SK-N-SH (cell line): ENCODE results near the gene TPRG1. TPM values are rescaled to one million over a fixed set of nuclear protein-coding genes. Genes with fewer than 3 reads are reported as not detected.

ENCODE experiments used
- CTCF ChIA-PET: fragments of 300-600, 350-600 bp; formaldehyde crosslinking; extraction: SDS; loops from one replicate; lab custom pipeline; 2021; lab: Yijun Ruan, JAX
- POLR2A ChIA-PET: fragments of 350-600 bp; sonication (Branson Sonifier 250); formaldehyde crosslinking; extraction: SDS; loops from one replicate; lab custom pipeline; 2020; ENCODE audit warnings: antibody characterized with exemption, inconsistent platforms; lab: Yijun Ruan, JAX
- DNase-seq: peaks from one replicate; pipeline ENCODE4 v3.0.0; 2012
- H2AFZ ChIP-seq: fragments of 200-600 bp; sonication (generic); 2 replicates; pipeline ENCODE4 v1.8.1; 2016; ENCODE audit warnings: antibody characterized with exemption, mild to moderate bottlenecking, low read depth
- H3F3A ChIP-seq: fragments of 200-600 bp; sonication (generic); replicated peaks from 2 replicates; pipeline ENCODE3; 2016; ENCODE audit warnings: antibody characterized with exemption, mild to moderate bottlenecking; ENCODE audit not compliant: insufficient read depth
- H3K27ac ChIP-seq, 2 experiments: fragments of 200-500 bp in 1 of 2; fragments of 200-600 bp in 1 of 2; sonication (Bioruptor generic) in 1 of 2; sonication (generic), shearing (Covaris generic) in 1 of 2; 2 replicates each; pipeline versions ENCODE4 v1.5.1 to v1.6.1; 2014 to 2016; ENCODE audit warnings: low read depth in 2 of 2, inconsistent platforms in 1 of 2, low read length in 1 of 2, mild to moderate bottlenecking in 1 of 2, mixed read lengths in 1 of 2
- H3K27me3 ChIP-seq: fragments of 200-600 bp; sonication (generic), shearing (Covaris generic); 2 replicates; pipeline ENCODE4 v1.6.1; 2016; ENCODE audit warnings: mixed run types; ENCODE audit not compliant: insufficient read depth
- H3K36me3 ChIP-seq, 2 experiments: fragments of 200-500 bp in 1 of 2; fragments of 200-600 bp in 1 of 2; sonication (Bioruptor generic) in 1 of 2; sonication (generic) in 1 of 2; replicated peaks in 1 of 2; 2 replicates each; pipeline versions ENCODE3 to v1.5.1; 2014 to 2016; ENCODE audit warnings: low read length in 1 of 2, mild to moderate bottlenecking in 1 of 2; ENCODE audit not compliant: insufficient read depth in 2 of 2, control insufficient read depth in 1 of 2
- H3K4me1 ChIP-seq, 2 experiments: fragments of 200-500 bp in 1 of 2; fragments of 200-600 bp in 1 of 2; sonication (Bioruptor generic) in 1 of 2; sonication (generic), shearing (Covaris generic) in 1 of 2; 2 replicates each; pipeline versions ENCODE4 v1.5.1 to v1.6.1; 2014 to 2016; ENCODE audit warnings: low read depth in 1 of 2, low read length in 1 of 2, mixed run types in 1 of 2; ENCODE audit not compliant: insufficient read depth in 2 of 2, control insufficient read depth in 1 of 2
- H3K4me2 ChIP-seq: fragments of 200-600 bp; sonication (generic), shearing (Covaris generic); 2 replicates; pipeline ENCODE4 v1.6.1; 2017; ENCODE audit warnings: mixed run types
- H3K4me3 ChIP-seq, 2 experiments: fragments of 200-500 bp in 1 of 2; fragments of 200-600 bp in 1 of 2; sonication (Bioruptor generic) in 1 of 2; sonication (generic), shearing (Covaris generic) in 1 of 2; 2 replicates each; pipeline versions ENCODE4 v1.5.1 to v1.8.1; 2014 to 2016; ENCODE audit warnings: low read depth in 2 of 2, inconsistent platforms in 1 of 2, low read length in 1 of 2, mild to moderate bottlenecking in 1 of 2, mixed read lengths in 1 of 2, moderate library complexity in 1 of 2
- H3K79me2 ChIP-seq: fragments of 200-600 bp; sonication (generic); 2 replicates; pipeline ENCODE4 v1.8.1; 2017; ENCODE audit warnings: mild to moderate bottlenecking; ENCODE audit not compliant: insufficient read depth
- H3K9ac ChIP-seq: fragments of 200-600 bp; sonication (generic); 2 replicates; pipeline ENCODE4 v1.6.1; 2017; ENCODE audit warnings: mixed run types
- H3K9me2 ChIP-seq: fragments of 200-600 bp; sonication (generic); 2 replicates; pipeline ENCODE4 v1.6.1; 2017; ENCODE audit warnings: mixed run types
- H3K9me3 ChIP-seq: fragments of 200-600 bp; sonication (generic); 2 replicates; pipeline ENCODE4 v1.6.1; 2017; ENCODE audit warnings: mixed run types, mild to moderate bottlenecking, moderate library complexity
- H4K20me1 ChIP-seq: fragments of 200-600 bp; sonication (generic); 2 replicates; pipeline ENCODE4 v1.6.1; 2017; ENCODE audit warnings: mild to moderate bottlenecking, mixed run types; ENCODE audit not compliant: insufficient read depth
- CTCF ChIP-seq: fragments of 200-600 bp; sonication (generic); IDR thresholded peaks from 2 replicates; pipeline ENCODE4 v1.6.1; 2017; ENCODE audit warnings: antibody characterized with exemption, mild to moderate bottlenecking, moderate library complexity
- ELF1 ChIP-seq: IDR thresholded peaks from 2 replicates; pipeline ENCODE4 v1.4.0; 2012
- EP300 ChIP-seq, 2 experiments: IDR thresholded peaks; 2 replicates each; pipeline versions ENCODE4 v1.4.0 to v1.6.1; 2012; ENCODE audit warnings: borderline replicate concordance in 1 of 2, low read depth in 1 of 2, low read length in 1 of 2
- FOXJ3 ChIP-seq: sonication (generic); formaldehyde crosslinking; IDR thresholded peaks from 2 replicates; pipeline ENCODE4 v1.5.1; 2020; ENCODE audit warnings: mild to moderate bottlenecking, missing genetic modification reagents
- FOXM1 ChIP-seq: IDR thresholded peaks from 2 replicates; pipeline ENCODE4 v1.4.0; 2012; ENCODE audit warnings: low read depth, mild to moderate bottlenecking
- GABPA ChIP-seq: IDR thresholded peaks from 2 replicates; pipeline ENCODE4 v1.4.0; 2012; ENCODE audit warnings: low read depth, mild to moderate bottlenecking
- GATA2 ChIP-seq: sonication (generic); formaldehyde crosslinking; IDR thresholded peaks from 2 replicates; pipeline ENCODE4 v1.5.0; 2020; ENCODE audit warnings: mild to moderate bottlenecking, missing genetic modification reagents
- PBX3 ChIP-seq: IDR thresholded peaks from 2 replicates; pipeline ENCODE4; 2012
- RCOR1 ChIP-seq: fragments of 150-350 bp; IDR thresholded peaks from 2 replicates; pipeline ENCODE4 v1.6.1; 2017; ENCODE audit warnings: antibody characterized with exemption, low read length
- SMC3 ChIP-seq: IDR thresholded peaks from 2 replicates; pipeline ENCODE4 v1.6.1; 2012; ENCODE audit warnings: low read depth, low read length, improper control_type of control experiment
- TEAD4 ChIP-seq: IDR thresholded peaks from 2 replicates; pipeline ENCODE4 v1.4.0; 2012; ENCODE audit warnings: mild to moderate bottlenecking, borderline replicate concordance; ENCODE audit not compliant: insufficient read depth
- WGBS: methylation state at CpG from one replicate; pipeline ENCODE4 v1.1.6; 2017; ENCODE audit warnings: low lambda C conversion rate; 5-methylcytosine and 5-hydroxymethylcytosine counted together
- polyA plus RNA-seq, 3 experiments: library from polyadenylated mRNA; depleted of rRNA; stranded (reverse); fragments of >200 nt; gene quantifications; 2 replicates each; pipeline ENCODE4 v1.2.3, GENCODE V29; 2012
- TF ChIP-seq, protein P1 (sequence below): fragments of 150-350 bp; IDR thresholded peaks from 2 replicates; pipeline ENCODE4 v1.6.1; 2016; ENCODE audit warnings: mild to moderate bottlenecking, low read depth, low read length

The TPRG1 gene
- polyA plus RNA-seq, 1 of the 3 experiments (the other 2 are of a cell fraction), result 0.64 TPM

- no peak overlapping the region for H3K4me3 ChIP-seq
- no peak overlapping the region for H3K27ac ChIP-seq
- H4K20me1 ChIP-seq, result no peaks in the 10 kb centered on the region
- no peak overlapping the region for H3K4me2 ChIP-seq
- WGBS, result 6% methylated on average over 5 of the region's 5 CpGs
- H3F3A ChIP-seq, result no peaks in the 10 kb centered on the region
- TF ChIP-seq, protein P1, sequence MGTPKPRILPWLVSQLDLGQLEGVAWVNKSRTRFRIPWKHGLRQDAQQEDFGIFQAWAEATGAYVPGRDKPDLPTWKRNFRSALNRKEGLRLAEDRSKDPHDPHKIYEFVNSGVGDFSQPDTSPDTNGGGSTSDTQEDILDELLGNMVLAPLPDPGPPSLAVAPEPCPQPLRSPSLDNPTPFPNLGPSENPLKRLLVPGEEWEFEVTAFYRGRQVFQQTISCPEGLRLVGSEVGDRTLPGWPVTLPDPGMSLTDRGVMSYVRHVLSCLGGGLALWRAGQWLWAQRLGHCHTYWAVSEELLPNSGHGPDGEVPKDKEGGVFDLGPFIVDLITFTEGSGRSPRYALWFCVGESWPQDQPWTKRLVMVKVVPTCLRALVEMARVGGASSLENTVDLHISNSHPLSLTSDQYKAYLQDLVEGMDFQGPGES, result no peak
- TF ChIP-seq GATA2 (CRISPR knock-in tag) (no peak), GABPA (no peak), FOXM1 (no peak), RCOR1 (no peak), PBX3 (no peak), EP300 (IDR thresholded peaks at IDR 0.05; ENCODE audit: borderline replicate concordance in 1 of 2, low read depth in 1 of 2, low read length in 1 of 2) (no peak), CTCF (no peak), ELF1 (no peak)
- TF ChIP-seq, all 33 proteins: peak for 0
- Histone ChIP-seq H3K9ac (no peak overlapping the region), H2AFZ (no peak overlapping the region), H3K79me2 (no peaks in the 10 kb centered on the region), H3K27me3 (no peaks in the 10 kb centered on the region; the same call in 1 of the 2 replicates), H3K9me2 (no peaks in the 10 kb centered on the region), H3K36me3 (no peaks in the 10 kb centered on the region), H3K9me3 (no peaks in the 10 kb centered on the region), H3K4me1 (no peaks in the 10 kb centered on the region)
- POLR2A ChIA-PET, result no interaction called here
- CTCF ChIA-PET, result no interaction called here
- DNase-seq, result no peak
Measured at GRCh38 chr3:189360291-189360690, 188.5 kb downstream of the TPRG1 start.

DNA sequence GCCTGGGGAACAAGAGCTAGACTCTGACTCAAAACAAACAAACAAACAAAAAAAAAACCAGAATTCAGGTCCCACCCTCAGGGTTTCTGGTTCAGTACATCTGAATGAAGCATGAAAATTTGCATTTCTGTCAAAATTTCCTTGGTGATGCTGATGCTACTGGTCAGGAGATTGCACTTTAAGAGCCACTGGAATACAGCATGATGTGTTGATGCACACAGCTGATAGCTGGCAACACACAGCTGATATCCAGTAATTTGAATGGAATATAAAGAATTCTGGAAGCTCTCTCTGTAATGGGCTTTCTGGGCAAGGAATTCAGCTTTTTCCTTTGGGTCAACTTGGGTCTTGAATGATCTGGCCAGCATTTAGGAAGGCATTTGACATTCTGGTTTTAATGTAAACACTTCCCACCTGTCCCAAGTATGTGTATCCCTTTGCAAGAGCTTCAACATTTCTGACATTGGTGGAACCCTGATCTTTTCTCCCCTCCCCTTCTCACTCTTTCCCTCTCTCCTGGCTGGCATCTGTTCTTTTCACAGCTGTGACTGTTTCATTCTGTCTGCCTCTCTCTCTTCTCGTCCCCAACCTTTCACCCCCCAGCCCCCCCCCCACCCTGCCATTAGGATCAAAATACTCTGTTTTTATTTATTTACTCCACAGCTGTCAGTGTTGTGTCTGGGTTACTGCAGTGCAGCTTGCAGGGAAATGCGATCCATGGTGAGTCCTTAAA lies 189.5 kb downstream of the TPRG1 start:
- Histone ChIP-seq H3K27me3 (no peaks in the 10 kb centered on the region; the same call in 1 of the 2 replicates), H3K79me2 (no peaks in the 10 kb centered on the region), H2AFZ (no peak overlapping the region), H3K36me3 (no peaks in the 10 kb centered on the region), H3K4me2 (no peak overlapping the region), H3K4me3 (no peak overlapping the region)
- WGBS, result 10% methylated on average over 2 of the region's 2 CpGs
- no peak for DNase-seq
- TF ChIP-seq ELF1, result no peak
- no peak for TF ChIP-seq FOXJ3 (CRISPR knock-in tag)
- no peak for TF ChIP-seq TEAD4
- TF ChIP-seq SMC3, result no peak
- TF ChIP-seq, all 33 proteins: peak for 0
- H4K20me1 ChIP-seq, result no peaks in the 10 kb centered on the region
- no peaks in the 10 kb centered on the region for H3F3A ChIP-seq
- CTCF ChIA-PET, result no interaction called here
- no peak overlapping the region for H3K9ac ChIP-seq
- no peaks in the 10 kb centered on the region for H3K4me1 ChIP-seq
- no peak overlapping the region for H3K27ac ChIP-seq
- H3K9me2 ChIP-seq, result no peaks in the 10 kb centered on the region
- POLR2A ChIA-PET, result no interaction called here
- H3K9me3 ChIP-seq, result no peaks in the 10 kb centered on the region
